Activated CD8-positive, alpha-beta memory T cell treated with anti-CD3 and anti-CD28 coated beads, Interleukin-2, amount 50 U/mL, for 48 hours (primary cell): ENCODE measurements around the gene UBE2Q2.

Experiments
- DNase-seq: peaks from one replicate; pipeline ENCODE4 v3.0.0-alpha.2; 2020

UBE2Q2 gene

GRCh38 chr15:75928680-75929608 is 85.7 kb downstream of the UBE2Q2 start:
- no peak for DNase-seq

GRCh38 chr15:75929799-75930565 is 86.7 kb downstream of the UBE2Q2 start:
- no peak for DNase-seq

GRCh38 chr15:75930866-75931265 is 87.6 kb downstream of the UBE2Q2 start:
- DNase-seq = no peak

- no peak for DNase-seq
These were observed 99.2 kb downstream of the UBE2Q2 start for GRCh38 chr15:75942464-75942863.

- no peak for DNase-seq
These were observed 100.0 kb downstream of the UBE2Q2 start for GRCh38 chr15:75943246-75943645.

- no peak for DNase-seq
These were observed 100.5 kb downstream of the UBE2Q2 start for GRCh38 chr15:75943713-75944215.

GRCh38 chr15:75945953-75946352 is 102.7 kb downstream of the UBE2Q2 start:
- DNase-seq = no peak

- no peak for DNase-seq
These were observed 103.8 kb downstream of the UBE2Q2 start for GRCh38 chr15:75947092-75947491.

- DNase-seq = no peak
These were observed 105.6 kb downstream of the UBE2Q2 start for GRCh38 chr15:75948761-75949296.
